Measurements from ENCODE around the gene PRRC2B. TPM values are rescaled to one million over a fixed set of nuclear protein-coding genes. Genes with fewer than 3 reads are reported as not detected.

The PRRC2B gene
- total and polyA plus RNA-seq, 12 donors = 26.4 to 153 (median 126) TPM

DNA sequence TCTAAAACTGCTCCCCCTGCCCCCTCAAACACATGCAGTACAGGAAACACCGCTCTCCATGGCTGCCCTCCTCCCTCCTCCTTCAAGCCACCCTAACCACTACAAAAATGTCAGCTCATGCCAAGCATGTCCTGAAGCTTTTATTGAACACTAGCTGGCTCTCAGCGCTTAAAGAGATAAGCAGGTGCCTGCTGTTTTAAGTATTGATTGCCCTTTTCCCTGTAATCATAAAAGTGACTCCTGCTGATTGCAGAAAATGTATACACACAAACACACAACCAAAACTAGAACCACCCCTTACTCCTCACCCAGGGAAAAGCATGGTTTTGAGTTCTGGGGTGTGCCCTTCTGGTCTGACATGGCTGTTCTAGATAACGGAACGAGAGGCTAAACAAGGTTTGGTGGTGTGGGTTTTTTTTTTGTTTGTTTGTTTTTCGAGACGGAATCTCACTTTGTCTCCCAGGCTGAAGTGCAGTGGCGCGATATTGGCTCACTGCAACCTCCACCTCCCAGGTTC, 140.9 kb downstream of the PRRC2B start:
- no peak for TF ChIP-seq CTCF (IDR thresholded peaks at IDR 0.05)
- H3K4me1 ChIP-seq = peaks cover 7 to 15% (median 13%) of the 10 kb centered on the region in 9 donors
- H3K27me3 ChIP-seq = no peaks in the 10 kb centered on the region
- no peaks in the 10 kb centered on the region for H3K9me3 ChIP-seq
- no peak for DNase-seq
- intact Hi-C loops (cut with DNase I) = no loop called here
- no peak overlapping the region for H3K4me3 ChIP-seq
- 47 to 51% methylated on average over 8 of the region's 8 CpGs for WGBS, 2 donors
- no peak overlapping the region for H3K27ac ChIP-seq
- ATAC-seq = no peak
- H3K36me3 ChIP-seq = peaks cover 0 to 4% (median 0%) of the 10 kb centered on the region in 9 donors

- no peak overlapping the region for H3K27ac ChIP-seq
- H3K27me3 ChIP-seq = no peaks in the 10 kb centered on the region
- 96% methylated on average over 19 of the region's 19 CpGs for WGBS, 2 donors
- DNase-seq (no peak), ATAC-seq (no peak)
- intact Hi-C loops (cut with DNase I) = no loop called here
- no peak overlapping the region for H3K4me3 ChIP-seq
- no peaks in the 10 kb centered on the region for H3K36me3 ChIP-seq
- TF ChIP-seq CTCF (IDR thresholded peaks at IDR 0.05) = no peak
- peaks cover 0 to 12% (median 8%) of the 10 kb centered on the region in 11 donors for H3K9me3 ChIP-seq
- H3K4me1 ChIP-seq = no peaks in the 10 kb centered on the region
These were observed 144.1 kb downstream of the PRRC2B start for GRCh38 chr9:131537946-131538345.

- H3K4me1 ChIP-seq = no peaks in the 10 kb centered on the region
- no peak for TF ChIP-seq CTCF (IDR thresholded peaks at IDR 0.05)
- intact Hi-C loops (cut with DNase I) = no loop called here
- H3K27ac ChIP-seq = no peak overlapping the region
- no peak overlapping the region for H3K4me3 ChIP-seq
- WGBS, 2 donors = 85 to 86% methylated on average over 7 of the region's 7 CpGs
- peaks cover 0 to 7% (median 0%) of the 10 kb centered on the region in 7 donors for H3K27me3 ChIP-seq
- H3K36me3 ChIP-seq = no peaks in the 10 kb centered on the region
- ATAC-seq = no peak
- peaks cover 0 to 27% (median 19%) of the 10 kb centered on the region in 11 donors for H3K9me3 ChIP-seq
- DNase-seq = no peak
These were observed 145.5 kb downstream of the PRRC2B start for GRCh38 chr9:131539223-131539923.

GRCh38 chr9:131543141-131543540, 149.3 kb downstream of the PRRC2B start:
- H3K36me3 ChIP-seq = no peaks in the 10 kb centered on the region
- TF ChIP-seq CTCF (IDR thresholded peaks at IDR 0.05) = no peak
- H3K9me3 ChIP-seq = peaks cover 0 to 28% (median 19%) of the 10 kb centered on the region in 11 donors
- no peak for DNase-seq
- no peak overlapping the region for H3K4me3 ChIP-seq
- ATAC-seq = no peak
- no peak overlapping the region for H3K27ac ChIP-seq
- peaks cover 11 to 45% (median 36%) of the 10 kb centered on the region in 7 donors for H3K27me3 ChIP-seq
- WGBS, 2 donors = 93 to 95% methylated on average over 6 of the region's 6 CpGs
- peaks cover 5 to 14% (median 10%) of the 10 kb centered on the region in 9 donors for H3K4me1 ChIP-seq
- intact Hi-C loops (cut with DNase I) = no loop called here
